HepG2 (cell line): ENCODE measurements around the gene CCDC30. TPM values are rescaled to one million over a fixed set of nuclear protein-coding genes. Genes with fewer than 3 reads are reported as not detected.

Source experiments
- ARNT2 ChIP-seq: sonication (generic); formaldehyde crosslinking; IDR thresholded peaks from 2 replicates; pipeline ENCODE4 v1.8.0; 2022; ENCODE audit warnings: mild to moderate bottlenecking, low read depth, missing genetic modification reagents, moderate library complexity
- ATM ChIP-seq: fragments of 450-650 bp; IDR thresholded peaks from 2 replicates; pipeline ENCODE4 v1.7.1; 2017; ENCODE audit warnings: mild to moderate bottlenecking, borderline replicate concordance
- CC2D1A ChIP-seq: sonication (generic); formaldehyde crosslinking; IDR thresholded peaks from 2 replicates; pipeline ENCODE4 v1.8.1; 2023; ENCODE audit warnings: mild to moderate bottlenecking, missing genetic modification reagents
- FOXP1 ChIP-seq, 2 experiments: fragments of 450-650 bp in 1 of 2; IDR thresholded peaks; 2 replicates each; pipeline ENCODE4 v1.6.1; 2017 to 2018; ENCODE audit warnings: antibody characterized with exemption in 1 of 2
- GATAD2A ChIP-seq: IDR thresholded peaks from 2 replicates; pipeline ENCODE4 v1.6.1; 2016
- HNRNPL ChIP-seq: fragments of 200-400 bp; formaldehyde crosslinking; IDR thresholded peaks from 2 replicates; pipeline ENCODE4 v1.6.1; 2017; ENCODE audit warnings: mild to moderate bottlenecking, low read depth, low read length
- MED8 ChIP-seq: sonication (generic); formaldehyde crosslinking; IDR thresholded peaks from 2 replicates; pipeline ENCODE4 v1.8.1; 2023; ENCODE audit warnings: mild to moderate bottlenecking, missing genetic modification reagents; ENCODE audit not compliant: insufficient replicate concordance
- NONO ChIP-seq, 2 experiments: fragments of 450-650 bp in 1 of 2; sonication (generic) in 1 of 2; formaldehyde crosslinking in 1 of 2; IDR thresholded peaks in 1 of 2; conservative IDR thresholded peaks in 1 of 2; 2 replicates each; pipeline versions ENCODE4 v1.6.1 to v1.8.0; 2017 to 2022; ENCODE audit warnings: mild to moderate bottlenecking in 1 of 2, missing genetic modification reagents in 1 of 2, moderate library complexity in 1 of 2
- SOX13 ChIP-seq, 3 experiments: fragments of 450-650 bp in 1 of 3; sonication (generic) in 1 of 3; formaldehyde crosslinking in 1 of 3; IDR thresholded peaks in 2 of 3; conservative IDR thresholded peaks in 1 of 3; 2 replicates each; pipeline versions ENCODE4 v1.5.0 to v1.6.1; 2016 to 2020; ENCODE audit warnings: antibody characterized with exemption in 1 of 3, mild to moderate bottlenecking in 1 of 3, missing compliant biosample characterization in 1 of 3, missing genetic modification reagents in 1 of 3, moderate library complexity in 1 of 3
- SP1 ChIP-seq, 2 experiments: fragments of 450-650 bp in 1 of 2; sonication (generic) in 1 of 2; formaldehyde crosslinking in 1 of 2; IDR thresholded peaks; 2 replicates each; pipeline versions ENCODE4 v1.4.0 to v1.6.1; 2016 to 2020; ENCODE audit warnings: missing genetic modification reagents in 1 of 2
- SRY ChIP-seq: sonication (generic); formaldehyde crosslinking; IDR thresholded peaks from 2 replicates; pipeline ENCODE4 v1.8.0; 2022; ENCODE audit warnings: mild to moderate bottlenecking, missing genetic modification reagents
- TRIM24 ChIP-seq: sonication (generic); formaldehyde crosslinking; IDR thresholded peaks from 2 replicates; pipeline ENCODE4 v1.8.0; 2022; ENCODE audit warnings: mild to moderate bottlenecking, missing genetic modification reagents
- ZBTB44 ChIP-seq: sonication (generic); formaldehyde crosslinking; IDR thresholded peaks from 2 replicates; pipeline ENCODE4 v1.4.0; 2020; ENCODE audit warnings: missing genetic modification reagents
- ZNF839 ChIP-seq: sonication (generic); formaldehyde crosslinking; IDR thresholded peaks from 2 replicates; pipeline ENCODE4 v1.4.0; 2020; ENCODE audit warnings: missing genetic modification reagents, mild to moderate bottlenecking, borderline replicate concordance
- ZSCAN22 ChIP-seq: sonication (generic); formaldehyde crosslinking; IDR thresholded peaks from 2 replicates; pipeline ENCODE4 v1.4.0; 2020; ENCODE audit warnings: mild to moderate bottlenecking, missing genetic modification reagents
- polyA plus RNA-seq, 8 experiments: library from polyadenylated mRNA; depleted of rRNA in 3 of 8; stranded (reverse) in 7 of 8; unstranded in 1 of 8; fragments of >200 nt; fragmentation: Illumina TruSeq in 4 of 8; extraction: Trizol in 4 of 8; gene quantifications; 2 replicates each; pipeline versions ENCODE4 v1.2.1 to v1.2.3, GENCODE V29; 2011 to 2016; ENCODE audit warnings: low read depth in 4 of 8, missing spikeins in 1 of 8, mixed read lengths in 1 of 8; ENCODE audit not compliant: insufficient read depth in 1 of 8
- total RNA-seq, 5 experiments: library from RNA; depleted of rRNA; stranded (reverse); fragments of >200 nt; fragmentation: Illumina TruSeq; extraction: Trizol; gene quantifications; 2 replicates each; pipeline ENCODE4 v1.2.3, GENCODE V29; 2016; ENCODE audit warnings: low read depth in 1 of 5
- TF ChIP-seq, protein P1 (sequence below): sonication (generic); formaldehyde crosslinking; conservative IDR thresholded peaks from 2 replicates; pipeline ENCODE4 v1.8.0; 2022; ENCODE audit warnings: missing genetic modification reagents
- TF ChIP-seq, protein P2 (sequence below), 2 experiments: fragments of 450-650 bp in 1 of 2; sonication (generic) in 1 of 2; formaldehyde crosslinking in 1 of 2; IDR thresholded peaks; 2 replicates each; pipeline versions ENCODE4 v1.6.1 to v1.8.0; 2016 to 2022; ENCODE audit warnings: antibody characterized with exemption in 1 of 2, mild to moderate bottlenecking in 1 of 2, missing genetic modification reagents in 1 of 2

The CCDC30 gene
- total and polyA plus RNA-seq, 2 of the 13 experiments (the other 11 are each of a cell fraction or from before 2014, with no cell fraction given): 0.25 to 0.77 TPM

GRCh38 chr1:42456754-42457089 is 6.4 kb upstream of the CCDC30 start (continued):
- TF ChIP-seq SOX13 (IDR thresholded peaks at IDR 0.05): no peak
- TF ChIP-seq SOX13 (CRISPR knock-in tag; conservative IDR thresholded peaks at IDR 0.05 in 1 of 2, IDR thresholded peaks at IDR 0.05 in 1 of 2): no peak
- TF ChIP-seq, protein P1, sequence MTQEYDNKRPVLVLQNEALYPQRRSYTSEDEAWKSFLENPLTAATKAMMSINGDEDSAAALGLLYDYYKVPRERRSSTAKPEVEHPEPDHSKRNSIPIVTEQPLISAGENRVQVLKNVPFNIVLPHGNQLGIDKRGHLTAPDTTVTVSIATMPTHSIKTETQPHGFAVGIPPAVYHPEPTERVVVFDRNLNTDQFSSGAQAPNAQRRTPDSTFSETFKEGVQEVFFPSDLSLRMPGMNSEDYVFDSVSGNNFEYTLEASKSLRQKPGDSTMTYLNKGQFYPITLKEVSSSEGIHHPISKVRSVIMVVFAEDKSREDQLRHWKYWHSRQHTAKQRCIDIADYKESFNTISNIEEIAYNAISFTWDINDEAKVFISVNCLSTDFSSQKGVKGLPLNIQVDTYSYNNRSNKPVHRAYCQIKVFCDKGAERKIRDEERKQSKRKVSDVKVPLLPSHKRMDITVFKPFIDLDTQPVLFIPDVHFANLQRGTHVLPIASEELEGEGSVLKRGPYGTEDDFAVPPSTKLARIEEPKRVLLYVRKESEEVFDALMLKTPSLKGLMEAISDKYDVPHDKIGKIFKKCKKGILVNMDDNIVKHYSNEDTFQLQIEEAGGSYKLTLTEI (CRISPR knock-in tag): no peak
- TF ChIP-seq HNRNPL: no peak
- no peak for TF ChIP-seq NONO (IDR thresholded peaks at IDR 0.05)
- TF ChIP-seq NONO (CRISPR knock-in tag; conservative IDR thresholded peaks at IDR 0.05): no peak
- no peak; the same call in 1 of the 2 replicates for TF ChIP-seq SRY (CRISPR knock-in tag)
- TF ChIP-seq CC2D1A (CRISPR knock-in tag): no peak
- peak; percentile 15 for TF ChIP-seq MED8 (CRISPR knock-in tag)
- peak; percentile 47; the same call in 1 of the 2 replicates for TF ChIP-seq ZBTB44
- no peak for TF ChIP-seq ZNF839 (CRISPR knock-in tag)
- no peak for TF ChIP-seq TRIM24 (CRISPR knock-in tag)
- no peak for TF ChIP-seq ZSCAN22
- TF ChIP-seq ARNT2: no peak
- no peak for TF ChIP-seq GATAD2A (CRISPR knock-in tag)
- TF ChIP-seq, protein P2, sequence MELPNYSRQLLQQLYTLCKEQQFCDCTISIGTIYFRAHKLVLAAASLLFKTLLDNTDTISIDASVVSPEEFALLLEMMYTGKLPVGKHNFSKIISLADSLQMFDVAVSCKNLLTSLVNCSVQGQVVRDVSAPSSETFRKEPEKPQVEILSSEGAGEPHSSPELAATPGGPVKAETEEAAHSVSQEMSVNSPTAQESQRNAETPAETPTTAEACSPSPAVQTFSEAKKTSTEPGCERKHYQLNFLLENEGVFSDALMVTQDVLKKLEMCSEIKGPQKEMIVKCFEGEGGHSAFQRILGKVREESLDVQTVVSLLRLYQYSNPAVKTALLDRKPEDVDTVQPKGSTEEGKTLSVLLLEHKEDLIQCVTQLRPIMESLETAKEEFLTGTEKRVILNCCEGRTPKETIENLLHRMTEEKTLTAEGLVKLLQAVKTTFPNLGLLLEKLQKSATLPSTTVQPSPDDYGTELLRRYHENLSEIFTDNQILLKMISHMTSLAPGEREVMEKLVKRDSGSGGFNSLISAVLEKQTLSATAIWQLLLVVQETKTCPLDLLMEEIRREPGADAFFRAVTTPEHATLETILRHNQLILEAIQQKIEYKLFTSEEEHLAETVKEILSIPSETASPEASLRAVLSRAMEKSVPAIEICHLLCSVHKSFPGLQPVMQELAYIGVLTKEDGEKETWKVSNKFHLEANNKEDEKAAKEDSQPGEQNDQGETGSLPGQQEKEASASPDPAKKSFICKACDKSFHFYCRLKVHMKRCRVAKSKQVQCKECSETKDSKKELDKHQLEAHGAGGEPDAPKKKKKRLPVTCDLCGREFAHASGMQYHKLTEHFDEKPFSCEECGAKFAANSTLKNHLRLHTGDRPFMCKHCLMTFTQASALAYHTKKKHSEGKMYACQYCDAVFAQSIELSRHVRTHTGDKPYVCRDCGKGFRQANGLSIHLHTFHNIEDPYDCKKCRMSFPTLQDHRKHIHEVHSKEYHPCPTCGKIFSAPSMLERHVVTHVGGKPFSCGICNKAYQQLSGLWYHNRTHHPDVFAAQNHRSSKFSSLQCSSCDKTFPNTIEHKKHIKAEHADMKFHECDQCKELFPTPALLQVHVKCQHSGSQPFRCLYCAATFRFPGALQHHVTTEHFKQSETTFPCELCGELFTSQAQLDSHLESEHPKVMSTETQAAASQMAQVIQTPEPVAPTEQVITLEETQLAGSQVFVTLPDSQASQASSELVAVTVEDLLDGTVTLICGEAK (IDR thresholded peaks at IDR 0.05): no peak
- TF ChIP-seq, protein P2 (CRISPR knock-in tag; IDR thresholded peaks at IDR 0.05): no peak
- TF ChIP-seq FOXP1 (IDR thresholded peaks at IDR 0.05): no peak
- TF ChIP-seq FOXP1 (CRISPR knock-in tag; IDR thresholded peaks at IDR 0.05): no peak
- no peak for TF ChIP-seq ATM
- TF ChIP-seq SP1 (IDR thresholded peaks at IDR 0.05): no peak
- TF ChIP-seq SP1 (CRISPR knock-in tag; IDR thresholded peaks at IDR 0.05): no peak
